HG03196 (cell line): ENCODE results near the gene KLK13.

Experiments used
- ATAC-seq: cut with Tn5 transposase; IDR thresholded peaks from one replicate; pipeline ENCODE4 v1.9.1; 2021; ENCODE audit not compliant: unreplicated experiment

The KLK13 gene

DNA sequence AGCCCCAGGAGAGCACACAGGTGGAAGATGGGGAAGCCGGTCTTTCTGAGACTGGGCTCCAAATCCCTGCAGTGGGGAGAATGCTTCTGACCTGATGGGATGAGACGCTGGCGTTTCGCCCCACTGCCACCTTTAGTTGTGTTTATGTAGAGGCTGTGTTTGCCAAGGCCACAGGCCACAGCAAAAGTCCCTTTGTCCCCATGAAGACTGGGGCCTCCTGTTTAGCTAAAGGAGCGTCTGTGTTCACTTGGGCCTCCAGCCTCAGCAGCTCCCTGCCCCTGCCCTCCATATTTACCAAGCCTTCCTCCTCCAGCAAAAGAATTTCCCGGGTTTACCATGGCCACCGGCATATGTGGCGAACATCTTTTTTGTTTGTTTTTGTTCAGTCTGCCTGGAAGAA lies 28.2 kb upstream of the KLK13 start:
- ATAC-seq = no peak

DNA sequence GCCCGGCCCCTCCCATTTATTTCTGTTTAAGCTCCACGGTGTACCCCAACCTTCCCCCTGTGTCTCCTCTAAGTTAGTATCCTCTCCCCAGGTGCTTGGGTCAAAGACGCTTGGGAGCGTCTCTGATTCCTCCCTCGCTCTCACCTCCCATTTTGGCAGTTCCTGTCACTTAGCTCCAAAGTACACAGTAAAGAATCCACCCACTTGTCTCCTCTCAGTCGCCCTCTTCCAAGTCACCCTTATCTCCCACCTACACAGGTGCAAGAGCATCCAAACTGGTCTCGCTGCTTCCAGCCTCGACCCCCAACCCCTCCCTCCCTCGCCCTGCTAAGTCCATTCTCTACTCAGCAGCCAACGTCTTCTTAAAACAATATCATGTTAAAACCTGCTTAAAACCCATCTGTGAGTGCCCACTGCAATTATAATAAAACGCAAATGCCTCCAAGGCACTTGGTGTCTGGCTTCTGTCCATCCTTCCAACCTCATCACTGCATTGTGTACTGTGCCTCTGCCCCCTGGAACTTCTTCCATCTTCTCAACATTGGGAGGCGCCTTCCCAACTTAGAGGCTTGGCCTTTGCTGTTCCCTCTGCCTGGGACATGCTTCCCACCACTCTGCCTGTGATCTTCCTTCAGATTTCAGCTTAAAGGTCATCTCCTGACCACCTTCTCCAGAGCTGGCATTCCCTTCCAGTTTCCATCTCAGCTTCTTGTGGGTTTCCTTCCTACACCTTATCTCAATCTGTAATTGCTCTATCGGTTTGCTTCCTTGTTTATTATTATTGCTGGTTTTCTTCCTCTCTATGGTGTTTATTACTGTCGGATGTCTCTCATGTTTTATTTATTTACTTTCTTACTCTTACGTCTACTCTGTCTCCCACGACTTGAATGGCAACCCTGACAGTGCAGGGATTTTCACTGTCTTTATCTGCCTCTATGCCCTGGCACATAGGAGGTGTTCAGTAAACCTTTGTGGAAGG lies 27.3 kb upstream of the KLK13 start:
- no peak for ATAC-seq

DNA sequence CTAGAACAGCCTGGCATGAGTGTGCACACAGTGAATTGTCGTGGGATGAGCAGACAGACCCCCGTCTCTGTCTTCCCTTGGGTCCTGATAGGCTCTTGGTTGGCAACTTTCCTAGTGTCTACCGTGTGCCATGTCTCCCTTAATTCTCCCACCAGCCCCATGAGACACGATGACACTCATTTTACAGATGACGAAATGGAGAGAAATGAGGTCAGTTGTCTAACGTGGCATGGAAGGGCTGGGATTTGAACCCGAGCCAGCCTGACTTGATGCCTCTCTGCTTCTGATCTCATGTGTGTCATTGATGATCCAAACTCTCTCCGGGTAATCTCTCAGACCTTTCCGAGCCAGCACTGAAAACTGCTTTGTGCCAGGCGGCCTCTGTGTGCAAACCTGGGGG lies 26.2 kb upstream of the KLK13 start:
- no peak for ATAC-seq

DNA sequence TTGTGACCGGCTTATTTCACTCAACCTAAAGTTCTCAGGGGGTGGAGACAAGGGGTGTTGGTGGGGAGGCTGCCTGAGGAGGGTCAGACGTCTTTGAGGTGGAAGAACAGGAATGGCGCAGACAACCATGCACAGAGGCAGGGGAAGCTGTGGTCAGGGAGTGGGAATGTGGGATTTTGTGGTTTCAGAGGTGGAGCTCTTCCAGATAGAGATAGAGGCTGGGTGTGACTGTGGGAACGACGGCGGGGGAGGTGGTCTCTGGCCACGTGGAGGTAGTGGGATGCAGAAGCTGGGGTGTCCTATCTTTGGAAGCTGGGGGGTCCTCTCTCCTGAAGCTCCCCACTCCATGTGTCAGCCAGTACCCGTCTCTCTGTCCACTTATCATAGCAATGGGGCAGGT lies 25.6 kb upstream of the KLK13 start:
- no peak for ATAC-seq

DNA sequence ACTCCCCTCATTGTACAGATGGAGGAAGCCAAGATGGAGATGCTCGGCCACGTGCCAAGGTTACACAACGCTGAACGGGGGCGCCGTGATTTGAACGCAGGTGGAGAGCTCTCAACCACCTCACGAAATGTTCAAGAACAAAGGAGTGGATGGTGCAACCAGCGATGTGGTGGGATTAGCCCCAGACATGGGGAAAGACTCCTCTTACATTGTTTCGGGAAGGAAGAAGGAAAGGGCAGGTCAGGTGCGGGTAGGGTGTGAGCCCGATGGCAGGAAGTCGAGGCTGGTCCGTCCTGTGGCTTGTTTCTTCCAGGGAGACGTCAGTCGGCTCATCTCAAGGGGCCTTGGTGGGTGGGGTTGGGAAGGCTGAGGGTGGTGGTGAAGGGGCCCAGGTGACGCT lies 24.9 kb upstream of the KLK13 start:
- ATAC-seq = no peak

DNA sequence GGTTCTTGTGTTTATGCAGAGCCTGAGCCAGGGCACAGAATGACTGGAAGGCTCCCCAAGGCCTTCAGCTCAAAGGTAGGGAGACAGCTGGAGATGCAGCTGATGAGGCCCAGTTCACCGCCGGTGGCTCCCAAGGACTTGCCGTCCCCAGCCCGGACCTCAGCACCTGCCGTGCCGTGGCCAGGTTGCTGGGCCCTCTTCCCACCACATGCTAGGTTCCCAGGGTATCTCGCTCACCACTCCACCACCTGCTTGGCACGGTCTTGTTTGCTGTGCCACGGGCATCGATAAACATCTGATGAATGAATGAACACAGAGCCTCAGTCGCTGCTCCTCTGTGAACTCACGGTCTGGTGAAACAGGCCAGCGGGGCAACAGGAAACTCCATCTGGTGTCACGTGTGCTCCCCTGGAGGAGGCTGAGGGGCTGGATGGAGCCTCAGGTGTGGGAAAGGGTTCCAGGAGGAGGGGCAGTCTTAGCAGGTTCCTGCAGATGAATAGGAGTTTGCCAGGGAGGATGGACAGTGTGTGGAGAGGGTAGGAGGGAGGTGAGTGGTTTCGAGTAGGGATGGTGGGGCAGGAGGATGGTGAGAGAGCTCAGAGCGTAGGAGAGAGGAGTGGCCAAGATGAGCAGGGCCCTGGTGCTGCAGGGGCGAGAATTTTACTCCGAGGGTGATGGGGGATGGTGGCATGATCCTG lies 21.4 kb upstream of the KLK13 start:
- no peak for ATAC-seq

DNA sequence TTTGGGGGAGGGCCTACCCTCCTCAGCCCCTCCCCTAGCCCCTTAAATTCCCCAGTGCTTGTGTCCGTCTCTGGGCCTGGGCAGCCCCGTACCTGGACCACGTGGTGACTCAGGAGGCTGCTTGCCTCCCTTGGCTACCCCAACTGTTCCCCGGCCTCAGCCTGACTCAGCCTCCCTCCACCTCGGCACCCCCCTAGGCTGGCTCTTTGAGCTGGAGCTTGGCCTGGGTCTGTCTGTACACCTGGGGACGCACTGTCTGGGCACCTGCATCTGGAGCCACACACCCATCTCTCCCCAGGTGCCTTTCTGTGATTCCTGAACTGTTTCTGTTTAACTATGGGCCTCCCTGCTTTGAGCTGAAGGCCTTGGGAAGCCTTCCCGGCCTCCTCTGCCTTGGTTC lies 19.6 kb upstream of the KLK13 start:
- ATAC-seq = no peak

DNA sequence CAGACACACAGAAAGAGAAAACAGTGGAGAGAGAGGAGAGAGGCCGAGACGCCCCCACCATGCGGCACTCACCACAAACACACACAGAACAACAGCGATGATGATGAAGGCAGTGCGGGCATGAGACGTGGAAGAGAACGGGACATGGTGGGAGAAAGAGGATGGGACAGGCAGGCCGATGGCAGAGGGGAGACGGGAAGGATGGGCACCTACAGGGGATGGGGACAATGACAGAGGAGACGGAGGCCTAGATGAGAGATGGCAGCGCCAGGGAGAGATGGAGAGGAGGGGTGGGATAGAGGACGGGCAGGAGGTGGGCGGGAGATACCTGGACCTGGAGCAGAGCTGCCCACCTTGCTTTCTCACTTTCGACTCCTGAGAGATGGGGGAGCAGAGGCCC lies 18.9 kb upstream of the KLK13 start:
- no peak for ATAC-seq

DNA sequence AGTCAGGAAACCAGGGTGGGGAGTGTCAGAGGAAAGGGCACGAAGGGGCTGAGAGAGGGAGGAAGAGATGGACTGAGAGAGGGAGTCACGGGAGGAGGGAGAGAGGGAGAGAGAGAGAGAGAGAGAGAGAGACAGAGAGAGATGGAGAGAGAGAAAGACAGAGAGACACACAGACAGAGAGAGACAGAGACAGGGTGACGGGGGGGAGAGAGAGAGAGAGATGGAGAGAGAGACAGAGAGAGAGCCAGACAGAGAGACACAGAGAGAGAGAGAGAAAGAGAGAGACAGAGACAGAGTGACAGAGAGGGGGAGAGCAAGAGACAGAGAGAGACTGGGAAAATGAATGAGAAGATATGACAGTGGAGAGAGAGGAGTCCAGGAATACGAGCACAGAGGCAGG lies 18.3 kb upstream of the KLK13 start:
- ATAC-seq = no peak

DNA sequence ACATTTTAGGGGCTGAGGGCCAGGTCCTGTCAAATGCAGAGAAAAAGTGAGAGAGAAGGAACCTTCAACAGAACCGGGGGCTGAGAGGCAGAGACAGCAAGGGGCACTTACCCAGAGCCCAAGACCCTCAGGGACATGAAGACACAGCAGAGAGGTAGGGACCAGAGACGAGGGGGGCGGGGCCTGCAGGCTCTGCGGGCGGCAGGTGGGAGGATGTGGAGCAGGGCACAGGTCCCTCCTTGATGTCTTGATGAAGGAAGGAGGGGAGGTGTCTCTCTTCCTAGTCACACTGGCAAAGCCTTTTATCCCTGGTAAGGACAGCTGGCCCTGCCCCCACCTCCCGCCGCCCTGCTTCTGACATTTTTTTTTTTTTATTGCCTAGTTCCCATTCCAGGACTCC lies 17.7 kb upstream of the KLK13 start, which contains the start of gene KLK14:
Gene KLK14, minus strand, starts transcription at position 277 of the 400 bp plus-strand sequence. Its CDS starts 273 bp downstream, at position 4.
- ATAC-seq = no peak

DNA sequence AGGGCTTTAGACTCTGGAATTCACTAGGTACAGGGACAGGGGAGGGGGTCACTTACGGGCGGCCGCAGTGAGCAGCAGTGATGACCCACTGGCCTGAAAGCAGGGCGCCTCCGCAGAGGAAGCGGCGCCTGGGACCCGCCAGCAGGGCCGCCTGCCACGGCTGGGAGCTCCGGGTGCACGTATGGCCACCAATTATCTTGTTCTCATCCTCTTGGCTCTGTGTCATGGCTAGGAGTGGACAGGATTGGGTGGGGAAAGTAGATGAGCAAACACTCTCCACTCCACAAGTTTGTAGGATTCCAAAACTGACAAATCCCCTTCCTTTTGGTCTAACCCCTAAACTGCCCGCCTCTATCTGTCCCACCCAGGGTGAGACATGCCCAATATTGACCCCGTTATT lies 16.6 kb upstream of the KLK13 start:
- ATAC-seq = no peak

DNA sequence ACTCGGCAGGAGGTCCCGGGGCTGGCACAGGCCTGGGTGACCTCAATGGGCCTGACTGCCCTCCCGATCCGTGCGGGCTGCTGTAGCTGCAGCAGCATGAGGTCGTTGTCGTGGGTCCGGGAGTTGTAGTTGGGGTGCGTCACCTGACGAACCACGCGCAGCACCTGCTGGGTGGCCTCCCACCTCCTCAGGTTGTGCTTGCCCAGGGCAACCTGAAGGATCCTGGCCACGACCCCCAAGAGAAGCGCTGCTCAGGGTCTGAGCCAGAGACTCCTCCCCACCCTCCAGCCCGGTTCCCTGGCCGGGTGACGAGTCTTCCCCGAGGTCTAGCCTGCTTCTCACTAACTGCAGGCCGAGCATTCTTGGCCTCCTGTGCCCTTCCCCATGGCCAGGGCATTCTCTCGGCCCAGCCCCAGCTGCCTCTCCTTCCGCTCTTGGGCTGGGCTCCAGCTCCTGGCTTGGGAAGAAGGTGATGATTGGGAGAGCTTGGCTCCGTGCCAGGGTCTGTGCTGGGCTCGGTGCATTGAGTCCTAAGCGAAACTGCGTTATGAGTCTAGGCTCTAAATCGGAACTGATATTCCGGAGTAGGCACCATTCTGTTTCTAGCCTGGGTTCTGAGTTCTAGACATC lies 14.7 kb upstream of the KLK13 start:
- ATAC-seq = no peak

DNA sequence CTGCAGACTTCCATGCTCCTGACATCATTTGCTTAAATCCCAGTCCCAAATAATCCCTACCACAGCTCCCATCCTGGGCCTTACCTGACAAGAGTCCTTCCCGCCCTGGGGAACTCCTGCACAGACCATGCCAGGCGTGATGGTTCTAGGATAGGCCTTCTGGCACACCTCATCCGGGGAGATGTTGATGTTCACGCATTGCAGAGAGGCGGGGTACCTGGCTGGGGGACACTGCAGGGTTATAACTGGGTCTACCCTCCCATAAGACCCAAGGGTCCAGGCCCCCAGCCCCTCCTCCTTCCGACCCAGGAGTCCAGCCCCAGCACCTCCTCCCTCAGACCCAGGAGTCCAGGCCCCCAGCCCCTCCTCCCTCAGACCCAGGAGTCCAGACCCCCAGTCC lies 13.8 kb upstream of the KLK13 start:
- no peak for ATAC-seq

DNA sequence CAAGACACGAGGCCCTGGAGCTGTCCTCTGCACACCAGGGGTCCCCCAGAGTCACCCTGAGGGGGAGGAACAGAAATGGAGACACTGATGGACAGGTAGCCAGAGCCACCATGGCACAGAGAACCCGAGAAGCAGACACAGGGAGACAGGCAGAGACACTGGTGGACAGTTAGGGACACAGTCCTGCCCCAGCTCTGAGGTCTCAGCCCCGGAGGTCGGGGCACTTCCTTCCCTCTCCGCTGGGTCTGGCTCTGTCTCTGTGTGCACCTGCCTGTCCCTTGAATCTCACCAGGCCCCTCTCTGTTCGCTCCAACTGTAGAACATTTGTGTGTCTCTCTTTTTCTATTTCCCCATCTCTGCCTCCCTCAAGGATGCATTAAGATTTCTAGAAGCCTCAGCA lies 13.2 kb upstream of the KLK13 start:
- no peak for ATAC-seq

DNA sequence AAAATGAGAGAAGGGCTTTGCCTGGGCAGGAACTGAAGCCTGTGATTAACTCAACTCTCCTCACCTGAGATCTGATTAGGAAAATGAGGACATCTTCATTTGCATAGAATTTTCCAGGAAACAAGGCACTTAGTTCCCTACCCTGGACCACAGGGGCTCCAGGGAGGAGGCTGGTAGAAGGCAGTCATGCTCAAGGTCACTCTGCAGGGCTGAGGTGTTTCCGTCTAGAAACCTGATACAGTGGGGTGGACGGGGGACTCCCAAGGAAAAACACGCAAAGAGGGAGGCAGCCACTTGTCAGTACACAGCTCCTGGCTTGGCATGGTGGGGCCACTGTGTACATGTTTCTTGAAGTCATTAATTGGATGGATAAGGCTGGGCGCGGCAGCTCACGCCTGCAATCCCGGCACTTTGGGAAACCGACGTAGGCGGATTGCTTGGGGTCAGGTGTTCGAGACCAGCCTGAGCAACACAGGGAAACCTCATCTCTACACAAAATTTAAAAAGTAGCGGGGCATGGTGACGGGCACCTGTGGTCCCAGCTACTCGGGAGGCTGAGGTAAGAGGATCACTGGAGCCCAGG lies 11.8 kb upstream of the KLK13 start:
- ATAC-seq = no peak

DNA sequence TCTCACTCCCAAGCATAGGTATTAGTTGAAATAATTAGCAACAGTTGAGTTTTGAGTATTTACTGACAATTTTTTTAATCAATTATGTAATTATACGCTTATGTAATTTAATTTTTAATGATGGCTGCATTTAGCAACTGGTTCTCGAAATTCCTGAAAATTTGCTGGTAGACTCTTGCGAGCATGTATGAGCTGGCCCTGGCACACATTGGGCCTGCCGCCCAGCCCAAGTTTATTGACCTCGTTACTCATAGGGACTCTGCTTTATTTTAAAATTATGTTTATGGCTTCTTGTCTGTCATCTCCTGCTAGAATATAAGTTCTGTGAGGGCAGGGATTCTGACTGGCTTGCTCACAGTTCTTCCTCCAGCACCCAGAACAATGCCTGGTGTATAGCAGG lies 11.1 kb upstream of the KLK13 start:
- ATAC-seq = no peak

DNA sequence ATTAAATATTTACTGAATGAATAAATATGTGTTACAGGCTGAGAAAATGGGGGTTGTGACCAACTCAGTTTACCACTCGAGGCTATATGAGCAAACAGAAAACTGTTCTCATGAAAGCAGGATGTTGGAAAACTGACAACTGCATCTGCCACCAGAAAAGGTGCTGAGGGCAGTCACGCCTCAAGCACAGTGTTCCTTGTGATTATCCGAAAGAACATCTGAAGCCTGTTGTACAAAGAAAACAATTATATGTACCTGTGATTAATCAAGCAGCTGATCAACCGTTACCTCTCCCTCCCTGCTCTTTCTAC lies 6.2 kb upstream of the KLK13 start:
- no peak for ATAC-seq

DNA sequence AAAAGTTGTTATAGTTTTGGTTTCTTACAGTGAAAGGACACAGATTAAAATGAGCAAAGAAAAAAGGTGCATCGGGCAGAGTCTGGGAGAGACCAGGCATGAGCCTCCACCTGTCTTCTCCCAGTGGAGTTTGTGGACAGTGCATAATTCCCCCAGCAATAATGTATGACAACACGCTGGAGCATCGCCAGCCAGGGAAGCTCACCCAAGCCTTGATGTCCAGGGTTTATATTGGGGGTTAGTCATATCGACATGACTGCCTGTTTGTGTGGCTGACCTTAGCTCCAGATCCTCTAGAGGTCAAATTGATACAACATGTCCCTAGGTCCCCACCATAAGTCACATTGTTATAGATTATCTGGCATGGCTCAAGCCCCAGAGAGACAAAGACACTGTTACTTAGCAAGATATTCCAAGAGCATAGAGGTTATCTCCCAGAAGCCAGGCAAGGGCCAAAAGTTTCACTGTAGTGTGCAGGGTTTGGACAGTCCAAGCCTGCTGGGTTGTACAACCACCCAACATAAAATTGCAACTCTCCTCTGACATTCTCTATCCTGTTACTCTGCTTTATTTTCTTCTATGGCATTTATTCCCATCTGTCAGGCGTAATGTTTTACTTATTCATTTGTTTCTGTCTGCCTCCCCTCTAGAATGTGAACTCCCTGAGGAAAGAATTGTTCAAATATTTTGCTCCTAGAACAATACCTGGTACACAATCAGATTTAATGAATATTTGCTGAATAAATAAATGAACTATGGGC lies 5.6 kb upstream of the KLK13 start:
- ATAC-seq = no peak

DNA sequence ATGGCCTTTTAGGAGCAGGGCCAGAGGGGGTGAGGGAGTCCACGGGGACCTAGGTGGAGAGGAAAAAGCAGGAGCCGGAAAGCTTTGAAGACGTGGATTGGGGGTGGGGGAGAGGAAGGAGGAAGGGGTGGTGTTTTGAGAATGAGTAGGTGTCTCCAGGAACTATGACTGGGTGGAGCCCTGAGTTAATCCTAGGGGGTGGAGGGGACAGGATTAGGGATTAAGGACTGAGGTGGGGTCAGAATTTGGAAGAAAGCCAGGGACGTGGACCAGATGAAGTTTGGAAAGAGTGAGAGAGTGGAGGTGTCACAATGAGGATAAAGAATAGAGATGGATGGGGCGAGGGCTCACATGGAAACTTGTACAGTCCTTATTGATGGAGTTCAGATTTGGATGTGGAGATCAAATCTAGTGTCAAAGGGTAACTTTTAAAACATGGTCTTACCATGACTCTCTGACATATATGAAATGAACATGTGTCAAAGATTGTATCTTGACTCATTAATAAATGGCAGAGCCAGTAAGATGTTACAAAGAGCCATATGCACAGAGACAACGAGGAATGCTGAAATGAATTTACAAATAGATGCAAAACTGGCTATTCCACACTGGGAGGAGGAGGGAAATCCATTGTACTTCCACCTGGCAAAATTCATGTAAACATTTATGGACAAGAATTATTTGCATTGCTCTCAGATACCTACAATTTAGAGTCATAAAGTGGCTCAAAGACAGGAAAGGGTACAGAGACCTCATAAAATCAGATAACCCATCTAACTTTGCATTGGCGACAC lies 1.7 kb upstream of the KLK13 start:
- no peak for ATAC-seq
